Transverse colon (tissue), 3 donors: ENCODE measurements around the gene HDHD3.

Experiments
- EP300 ChIP-seq: sonication (generic); formaldehyde crosslinking; IDR thresholded peaks from one replicate; pipeline ENCODE4 v1.6.1; 2017; ENCODE audit warnings: antibody characterized with exemption, low read depth
- TF ChIP-seq, protein P1 (sequence below), 5 experiments: fragments of 200-600 bp in 3 of 5; fragments of 450-650 bp in 2 of 5; sonication (generic) in 3 of 5; IDR thresholded peaks; 1 replicate in 2 of 5; 2 replicates in 3 of 5; pipeline ENCODE4 v1.5.1; 2016 to 2017; ENCODE audit warnings: antibody characterized with exemption in 5 of 5, inconsistent platforms in 3 of 5, mild to moderate bottlenecking in 2 of 5, moderate library complexity in 1 of 5

GRCh38 chr9:113361304-113362018 is 15.3 kb downstream of the HDHD3 start:
- TF ChIP-seq, protein P1, sequence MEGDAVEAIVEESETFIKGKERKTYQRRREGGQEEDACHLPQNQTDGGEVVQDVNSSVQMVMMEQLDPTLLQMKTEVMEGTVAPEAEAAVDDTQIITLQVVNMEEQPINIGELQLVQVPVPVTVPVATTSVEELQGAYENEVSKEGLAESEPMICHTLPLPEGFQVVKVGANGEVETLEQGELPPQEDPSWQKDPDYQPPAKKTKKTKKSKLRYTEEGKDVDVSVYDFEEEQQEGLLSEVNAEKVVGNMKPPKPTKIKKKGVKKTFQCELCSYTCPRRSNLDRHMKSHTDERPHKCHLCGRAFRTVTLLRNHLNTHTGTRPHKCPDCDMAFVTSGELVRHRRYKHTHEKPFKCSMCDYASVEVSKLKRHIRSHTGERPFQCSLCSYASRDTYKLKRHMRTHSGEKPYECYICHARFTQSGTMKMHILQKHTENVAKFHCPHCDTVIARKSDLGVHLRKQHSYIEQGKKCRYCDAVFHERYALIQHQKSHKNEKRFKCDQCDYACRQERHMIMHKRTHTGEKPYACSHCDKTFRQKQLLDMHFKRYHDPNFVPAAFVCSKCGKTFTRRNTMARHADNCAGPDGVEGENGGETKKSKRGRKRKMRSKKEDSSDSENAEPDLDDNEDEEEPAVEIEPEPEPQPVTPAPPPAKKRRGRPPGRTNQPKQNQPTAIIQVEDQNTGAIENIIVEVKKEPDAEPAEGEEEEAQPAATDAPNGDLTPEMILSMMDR (IDR thresholded peaks at IDR 0.05), result no peak
- TF ChIP-seq EP300, result no peak
